ENCODE data around the gene NECTIN4. TPM values are rescaled to one million over a fixed set of nuclear protein-coding genes. Genes with fewer than 3 reads are reported as not detected.
"Not testable (repeated sequence)": the region's sequence is repeated elsewhere in the genome, so short reads cannot be mapped to it uniquely, and the experiment has no call there.

The NECTIN4 gene
- total and polyA plus RNA-seq, 2 of the 13 experiments (the other 11 are each of a cell fraction or from before 2014, with no cell fraction given): 5.9 to 12.4 TPM

- H3K4me3 ChIP-seq (replicated peaks in 1 of 3; ENCODE audit: insufficient read depth in 1 of 3, low read depth in 2 of 3, low read length in 3 of 3); CTCF ChIA-PET (ENCODE audit: low intra/inter-chr PET ratio, low total read pairs); FAIRE-seq; H3K4me1 ChIP-seq (ENCODE audit: insufficient read depth, low read length); DNase-seq (ENCODE audit: low spot score); BruUV-seq (replicated peaks); H3K9me3 ChIP-seq (ENCODE audit: low read length); H3K79me2 ChIP-seq (ENCODE audit: insufficient read depth, low read length); H3K27me3 ChIP-seq (ENCODE audit: control insufficient read depth in 1 of 2, insufficient read depth in 2 of 2, low read length in 2 of 2); H4K20me1 ChIP-seq (ENCODE audit: insufficient read depth, low read length); intact Hi-C loops (cut with micrococcal nuclease; ENCODE audit: unreplicated experiment); H3K36me3 ChIP-seq (replicated peaks in 1 of 2; ENCODE audit: control insufficient read depth in 1 of 2, insufficient read depth in 2 of 2, low read length in 2 of 2); H3K4me2 ChIP-seq (ENCODE audit: low read depth, low read length); POLR2A ChIA-PET; H3K9ac ChIP-seq (ENCODE audit: insufficient read depth, low read depth, low read length); ATAC-seq; H2AFZ ChIP-seq (ENCODE audit: low read length); H3K27ac ChIP-seq (ENCODE audit: extremely low read length, insufficient read depth, low read length); in situ Hi-C loops (cut with HindIII; ENCODE audit: extremely low pct_ligation_motif_present, low pct_unique_long_range_greater_than_20kb): not testable (repeated sequence)
- WGBS (ENCODE audit: low lambda C conversion rate): 34% methylated on average over 1 of the region's 1 CpG
These were observed 62.4 kb downstream of the NECTIN4 start for GRCh38 chr1:161026954-161027353.

GRCh38 chr1:161022432-161022831, 66.9 kb downstream of the NECTIN4 start:
- DNase-seq (ENCODE audit: low spot score); H3K36me3 ChIP-seq (replicated peaks in 1 of 2; ENCODE audit: control insufficient read depth in 1 of 2, insufficient read depth in 2 of 2, low read length in 2 of 2); CTCF ChIA-PET (ENCODE audit: low intra/inter-chr PET ratio, low total read pairs); H3K9ac ChIP-seq (ENCODE audit: insufficient read depth, low read depth, low read length); H3K4me3 ChIP-seq (replicated peaks in 1 of 3; ENCODE audit: insufficient read depth in 1 of 3, low read depth in 2 of 3, low read length in 3 of 3); in situ Hi-C loops (cut with HindIII; ENCODE audit: extremely low pct_ligation_motif_present, low pct_unique_long_range_greater_than_20kb); ATAC-seq; H3K27ac ChIP-seq (ENCODE audit: extremely low read length, insufficient read depth, low read length); BruUV-seq (replicated peaks); H4K20me1 ChIP-seq (ENCODE audit: insufficient read depth, low read length); H3K9me3 ChIP-seq (ENCODE audit: low read length); H2AFZ ChIP-seq (ENCODE audit: low read length); FAIRE-seq; H3K27me3 ChIP-seq (ENCODE audit: control insufficient read depth in 1 of 2, insufficient read depth in 2 of 2, low read length in 2 of 2): not testable (repeated sequence)
- TF ChIP-seq ZKSCAN1 (IDR thresholded peaks at IDR 0.05; ENCODE audit: low read length) (peak; percentile 81; the same call in 1 of the 2 replicates), ZNF460 (CRISPR knock-in tag; IDR thresholded peaks at IDR 0.05; ENCODE audit: borderline replicate concordance) (peak; percentile 15; the same call in 1 of the 2 replicates)
- Histone ChIP-seq H3K4me2 (ENCODE audit: low read depth, low read length) (peak overlapping the region; percentile 77), H3K79me2 (ENCODE audit: insufficient read depth, low read length) (peaks cover 30% of the 10 kb centered on the region), H3K4me1 (ENCODE audit: insufficient read depth, low read length) (peaks cover 40% of the 10 kb centered on the region)
- POLR2A ChIA-PET: interaction anchor here (1.2 to 2.3 kb wide), 3 partner anchors 9 to 25 kb away, joined by 3 to 18 read pairs (median 18); partner anchors contain the start of gene USF1
- intact Hi-C loops (cut with micrococcal nuclease; ENCODE audit: unreplicated experiment): loop anchor here (1.0 kb wide), 1 partner anchor 9 kb away; no protein-coding TSS in a partner anchor
- WGBS (ENCODE audit: low lambda C conversion rate): 42% methylated on average over 12 of the region's 12 CpGs

Measured in HepG2 (cell line).